Measurements from ENCODE around the gene UBE2I.

UBE2I gene

GRCh38 chr16:1364510-1364909 lies 55.1 kb downstream of the UBE2I start:
- no peak for DNase-seq

GRCh38 chr16:1366060-1366711 lies 56.8 kb downstream of the UBE2I start:
- DNase-seq, result no peak

GRCh38 chr16:1366712-1367299 lies 57.4 kb downstream of the UBE2I start:
- no peak for DNase-seq

- no peak for DNase-seq
These were observed 58.2 kb downstream of the UBE2I start for GRCh38 chr16:1367486-1368174.

- DNase-seq, result no peak
These were observed 61.9 kb downstream of the UBE2I start for GRCh38 chr16:1371054-1371978.

GRCh38 chr16:1372292-1372950 lies 63.0 kb downstream of the UBE2I start:
- no peak for DNase-seq

GRCh38 chr16:1374418-1375297 lies 65.2 kb downstream of the UBE2I start:
- DNase-seq, result no peak

- no peak for DNase-seq
These were observed 65.8 kb downstream of the UBE2I start for GRCh38 chr16:1375298-1375640.

- no peak for DNase-seq
These were observed 66.4 kb downstream of the UBE2I start for GRCh38 chr16:1375741-1376410.
